ENCODE measurements around the gene PDZD7.

DNA sequence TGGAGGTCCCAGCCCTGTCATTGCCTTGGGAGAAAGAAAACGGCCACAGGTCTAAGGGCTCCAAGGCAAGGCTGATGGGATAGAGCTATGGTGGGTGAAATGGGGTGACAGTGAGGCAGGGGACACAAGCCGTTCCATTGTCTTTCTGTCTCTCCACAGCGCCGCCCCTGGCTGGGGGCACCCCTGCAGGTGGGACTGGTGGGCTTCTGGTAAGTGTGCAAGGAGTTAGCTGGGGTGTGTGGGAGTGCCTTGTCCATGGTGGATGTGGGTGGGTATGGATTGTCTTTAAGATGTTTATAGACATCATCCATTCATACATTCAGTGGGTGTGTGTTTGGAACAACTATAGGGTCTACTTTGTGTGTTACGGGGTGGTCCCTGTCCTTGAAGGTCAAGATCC, 7.6 kb upstream of the PDZD7 start:
- TF ChIP-seq TAF1 (IDR thresholded peaks at IDR 0.05; ENCODE audit: borderline replicate concordance, low read depth, low read length) (no peak), RFX5 (IDR thresholded peaks at IDR 0.05; ENCODE audit: low read length) (no peak), TCF12 (IDR thresholded peaks at IDR 0.05) (no peak), SMC3 (IDR thresholded peaks at IDR 0.05; ENCODE audit: low read depth, low read length) (no peak)
- TF ChIP-seq, protein P1, sequence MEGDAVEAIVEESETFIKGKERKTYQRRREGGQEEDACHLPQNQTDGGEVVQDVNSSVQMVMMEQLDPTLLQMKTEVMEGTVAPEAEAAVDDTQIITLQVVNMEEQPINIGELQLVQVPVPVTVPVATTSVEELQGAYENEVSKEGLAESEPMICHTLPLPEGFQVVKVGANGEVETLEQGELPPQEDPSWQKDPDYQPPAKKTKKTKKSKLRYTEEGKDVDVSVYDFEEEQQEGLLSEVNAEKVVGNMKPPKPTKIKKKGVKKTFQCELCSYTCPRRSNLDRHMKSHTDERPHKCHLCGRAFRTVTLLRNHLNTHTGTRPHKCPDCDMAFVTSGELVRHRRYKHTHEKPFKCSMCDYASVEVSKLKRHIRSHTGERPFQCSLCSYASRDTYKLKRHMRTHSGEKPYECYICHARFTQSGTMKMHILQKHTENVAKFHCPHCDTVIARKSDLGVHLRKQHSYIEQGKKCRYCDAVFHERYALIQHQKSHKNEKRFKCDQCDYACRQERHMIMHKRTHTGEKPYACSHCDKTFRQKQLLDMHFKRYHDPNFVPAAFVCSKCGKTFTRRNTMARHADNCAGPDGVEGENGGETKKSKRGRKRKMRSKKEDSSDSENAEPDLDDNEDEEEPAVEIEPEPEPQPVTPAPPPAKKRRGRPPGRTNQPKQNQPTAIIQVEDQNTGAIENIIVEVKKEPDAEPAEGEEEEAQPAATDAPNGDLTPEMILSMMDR (IDR thresholded peaks at IDR 0.05): no peak
- TF ChIP-seq, protein P2, sequence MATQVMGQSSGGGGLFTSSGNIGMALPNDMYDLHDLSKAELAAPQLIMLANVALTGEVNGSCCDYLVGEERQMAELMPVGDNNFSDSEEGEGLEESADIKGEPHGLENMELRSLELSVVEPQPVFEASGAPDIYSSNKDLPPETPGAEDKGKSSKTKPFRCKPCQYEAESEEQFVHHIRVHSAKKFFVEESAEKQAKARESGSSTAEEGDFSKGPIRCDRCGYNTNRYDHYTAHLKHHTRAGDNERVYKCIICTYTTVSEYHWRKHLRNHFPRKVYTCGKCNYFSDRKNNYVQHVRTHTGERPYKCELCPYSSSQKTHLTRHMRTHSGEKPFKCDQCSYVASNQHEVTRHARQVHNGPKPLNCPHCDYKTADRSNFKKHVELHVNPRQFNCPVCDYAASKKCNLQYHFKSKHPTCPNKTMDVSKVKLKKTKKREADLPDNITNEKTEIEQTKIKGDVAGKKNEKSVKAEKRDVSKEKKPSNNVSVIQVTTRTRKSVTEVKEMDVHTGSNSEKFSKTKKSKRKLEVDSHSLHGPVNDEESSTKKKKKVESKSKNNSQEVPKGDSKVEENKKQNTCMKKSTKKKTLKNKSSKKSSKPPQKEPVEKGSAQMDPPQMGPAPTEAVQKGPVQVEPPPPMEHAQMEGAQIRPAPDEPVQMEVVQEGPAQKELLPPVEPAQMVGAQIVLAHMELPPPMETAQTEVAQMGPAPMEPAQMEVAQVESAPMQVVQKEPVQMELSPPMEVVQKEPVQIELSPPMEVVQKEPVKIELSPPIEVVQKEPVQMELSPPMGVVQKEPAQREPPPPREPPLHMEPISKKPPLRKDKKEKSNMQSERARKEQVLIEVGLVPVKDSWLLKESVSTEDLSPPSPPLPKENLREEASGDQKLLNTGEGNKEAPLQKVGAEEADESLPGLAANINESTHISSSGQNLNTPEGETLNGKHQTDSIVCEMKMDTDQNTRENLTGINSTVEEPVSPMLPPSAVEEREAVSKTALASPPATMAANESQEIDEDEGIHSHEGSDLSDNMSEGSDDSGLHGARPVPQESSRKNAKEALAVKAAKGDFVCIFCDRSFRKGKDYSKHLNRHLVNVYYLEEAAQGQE (IDR thresholded peaks at IDR 0.05; ENCODE audit: low read depth, low read length): no peak
